ENCODE data around the gene KIAA1958. TPM values are rescaled to one million over a fixed set of nuclear protein-coding genes. Genes with fewer than 3 reads are reported as not detected.

Gene KIAA1958
- total and polyA plus RNA-seq, 10 of the 15 experiments (the other 5 are each of a cell fraction or from before 2014, with no cell fraction given), result 0.53 to 8.7 (median 4.0) TPM

DNA sequence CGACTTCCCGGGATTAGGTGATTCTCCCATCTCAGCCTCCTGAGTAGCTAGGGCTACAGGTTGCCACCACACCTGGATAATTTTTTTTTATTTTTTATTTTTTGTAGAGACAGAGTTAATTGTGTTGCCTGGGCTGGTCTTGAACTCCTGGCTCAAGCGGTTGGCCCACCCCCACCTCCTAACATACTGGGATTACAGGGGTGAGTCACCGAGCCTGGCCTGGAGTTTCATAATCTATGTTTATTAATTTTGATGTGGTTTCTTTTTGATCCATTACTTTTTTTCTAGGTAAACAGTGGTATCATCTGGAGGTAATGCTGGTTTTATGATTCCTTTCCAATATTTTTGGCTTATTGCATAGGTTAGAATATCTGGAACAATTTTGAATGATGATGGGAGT lies 54.2 kb downstream of the KIAA1958 start (continued):
- TF ChIP-seq ZBTB11 (CRISPR knock-in tag; IDR thresholded peaks at IDR 0.05), result no peak
- TF ChIP-seq SREBF1 (IDR thresholded peaks at IDR 0.05; ENCODE audit: low read length), result no peak
- TF ChIP-seq MEF2A (IDR thresholded peaks at IDR 0.05; ENCODE audit: insufficient read depth, low read depth, low read length), result no peak
- no peak for TF ChIP-seq WRNIP1 (IDR thresholded peaks at IDR 0.05; ENCODE audit: borderline replicate concordance, low read depth, low read length)

- in situ Hi-C loops (cut with MboI), result no loop called here
- CTCF ChIA-PET, result interaction anchor here (1.3 to 1.5 kb wide), 2 partner anchors 10 to 30 kb away, joined by 3 to 5 read pairs; no protein-coding TSS in a partner anchor
- TF ChIP-seq REST (IDR thresholded peaks at IDR 0.05; ENCODE audit: low read depth, low read length) (no peak), HDGF (IDR thresholded peaks at IDR 0.05) (no peak), ZNF217 (IDR thresholded peaks at IDR 0.05) (no peak), STAT3 (IDR thresholded peaks at IDR 0.05; ENCODE audit: low read depth, low read length) (no peak), IKZF1 (conservative IDR thresholded peaks at IDR 0.05) (no peak), POU2F2 (IDR thresholded peaks at IDR 0.05; ENCODE audit: borderline replicate concordance, low read depth, low read length) (no peak), PML (IDR thresholded peaks at IDR 0.05; ENCODE audit: low read length) (no peak), SMC3 (IDR thresholded peaks at IDR 0.05; ENCODE audit: borderline replicate concordance, low read length) (no peak), GABPA (IDR thresholded peaks at IDR 0.05; ENCODE audit: low read depth) (no peak), SUPT20H (IDR thresholded peaks at IDR 0.05; ENCODE audit: borderline replicate concordance, control insufficient read depth, low read depth, low read length) (no peak)
- TF ChIP-seq, protein P1, sequence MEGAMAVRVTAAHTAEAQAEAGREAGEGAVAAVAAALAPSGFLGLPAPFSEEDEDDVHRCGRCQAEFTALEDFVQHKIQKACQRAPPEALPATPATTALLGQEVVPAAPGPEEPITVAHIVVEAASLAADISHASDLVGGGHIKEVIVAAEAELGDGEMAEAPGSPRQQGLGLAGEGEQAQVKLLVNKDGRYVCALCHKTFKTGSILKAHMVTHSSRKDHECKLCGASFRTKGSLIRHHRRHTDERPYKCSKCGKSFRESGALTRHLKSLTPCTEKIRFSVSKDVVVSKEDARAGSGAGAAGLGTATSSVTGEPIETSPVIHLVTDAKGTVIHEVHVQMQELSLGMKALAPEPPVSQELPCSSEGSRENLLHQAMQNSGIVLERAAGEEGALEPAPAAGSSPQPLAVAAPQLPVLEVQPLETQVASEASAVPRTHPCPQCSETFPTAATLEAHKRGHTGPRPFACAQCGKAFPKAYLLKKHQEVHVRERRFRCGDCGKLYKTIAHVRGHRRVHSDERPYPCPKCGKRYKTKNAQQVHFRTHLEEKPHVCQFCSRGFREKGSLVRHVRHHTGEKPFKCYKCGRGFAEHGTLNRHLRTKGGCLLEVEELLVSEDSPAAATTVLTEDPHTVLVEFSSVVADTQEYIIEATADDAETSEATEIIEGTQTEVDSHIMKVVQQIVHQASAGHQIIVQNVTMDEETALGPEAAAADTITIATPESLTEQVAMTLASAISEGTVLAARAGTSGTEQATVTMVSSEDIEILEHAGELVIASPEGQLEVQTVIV (IDR thresholded peaks at IDR 0.05; ENCODE audit: borderline replicate concordance, partially characterized antibody), result no peak
Measured at GRCh38 chr9:112541685-112542084, 55.1 kb downstream of the KIAA1958 start.

More at GRCh38 chr9:112541685-112542084, 55.1 kb downstream of the KIAA1958 start:
- Histone ChIP-seq H2AFZ (ENCODE audit: control insufficient read depth, low read depth, low read length) (no peak overlapping the region), H4K20me1 (ENCODE audit: control insufficient read depth, insufficient read depth) (no peaks in the 10 kb centered on the region), H3K27me3 (replicated peaks in 1 of 2; ENCODE audit: control insufficient read depth in 2 of 2, insufficient read depth in 2 of 2, low read length in 1 of 2) (no peaks in the 10 kb centered on the region), H3K27ac (ENCODE audit: control insufficient read depth, insufficient read depth) (no peak overlapping the region), H3K36me3 (ENCODE audit: control insufficient read depth in 2 of 2, insufficient read depth in 2 of 2, low read length in 1 of 2) (no peaks in the 10 kb centered on the region), H3K4me1 (ENCODE audit: control insufficient read depth, insufficient read depth, low read length) (no peaks in the 10 kb centered on the region), H3K79me2 (ENCODE audit: control insufficient read depth, insufficient read depth, low read length) (no peaks in the 10 kb centered on the region; the same call in 1 of the 2 replicates), H3K9me3 (replicated peaks; ENCODE audit: control insufficient read depth, insufficient read depth, low read length) (no peaks in the 10 kb centered on the region; the same call in 1 of the 3 replicates), H3K9ac (ENCODE audit: control insufficient read depth, insufficient read depth, low read length) (no peak overlapping the region), H3K4me2 (ENCODE audit: control insufficient read depth, insufficient read depth) (no peak overlapping the region), H3K4me3 (no peak overlapping the region)
- ATAC-seq, result no peak
- no peak for FAIRE-seq
- ChIA-PET POLR2A (no interaction called here), SMC1A (ENCODE audit: uncharacterized antibody, unreplicated experiment) (interaction anchor here (0.6 to 1.0 kb wide), 3 partner anchors 10 to 38 kb away, joined by 3 read pairs; no protein-coding TSS in a partner anchor), RAD21 (ENCODE audit: unreplicated experiment) (no interaction called here)
- BruUV-seq (replicated peaks), result no TSS peak
- DNase-seq (ENCODE audit: low read depth, low spot score), result no peak
- intact Hi-C loops (cut with micrococcal nuclease; ENCODE audit: unreplicated experiment), result no loop called here
- WGBS (ENCODE audit: insufficient coverage, insufficient replicate concordance, low lambda C conversion rate, missing lambda C conversion rate), result 80% methylated on average over 7 of the region's 7 CpGs

Measured in GM12878 (cell line).